Esophagus muscularis mucosa (tissue), 4 donors: ENCODE measurements around the gene ANKS1A. TPM values are rescaled to one million over a fixed set of nuclear protein-coding genes. Genes with fewer than 3 reads are reported as not detected.

Experiments used
- DNase-seq: peaks from one replicate; pipeline ENCODE4 v3.0.0-alpha.2; 2017; ENCODE audit errors: extremely low spot score
- H3K27ac ChIP-seq, 4 donors: fragments of 200-600 bp; sonication (generic); replicated peaks in 1 of 4; 1 replicate in 3 of 4; 2 replicates in 1 of 4; pipeline ENCODE4 v1.5.1; 2016 to 2019; ENCODE audit warnings: mild to moderate bottlenecking in 1 of 4
- H3K27me3 ChIP-seq, 4 donors: fragments of 200-600 bp; sonication (generic); one replicate each; pipeline versions ENCODE4 v1.5.1 to v1.6.0; 2016 to 2019
- H3K36me3 ChIP-seq, 4 donors: fragments of 200-600 bp; sonication (generic); one replicate each; pipeline ENCODE4 v1.5.1; 2016 to 2019
- H3K4me1 ChIP-seq, 4 donors: fragments of 200-600 bp; sonication (generic); one replicate each; pipeline ENCODE4 v1.5.1; 2016 to 2019
- H3K4me3 ChIP-seq, 4 donors: fragments of 200-600 bp; sonication (generic); 1 replicate in 2 of 4; 2 replicates in 2 of 4; pipeline ENCODE4 v1.5.1; 2016 to 2019; ENCODE audit warnings: mild to moderate bottlenecking in 4 of 4, moderate library complexity in 1 of 4
- H3K9me3 ChIP-seq, 4 donors: fragments of 200-600 bp; sonication (generic); 1 replicate in 3 of 4; 2 replicates in 1 of 4; pipeline ENCODE4 v1.5.1; 2016 to 2019
- CTCF ChIP-seq, 3 experiments: fragments of 200-600 bp in 2 of 3; fragments of 450-650 bp in 1 of 3; sonication (generic) in 2 of 3; IDR thresholded peaks; one replicate each; pipeline ENCODE4 v1.5.1; 2017 to 2019; ENCODE audit warnings: antibody characterized with exemption in 3 of 3, mild to moderate bottlenecking in 2 of 3, moderate library complexity in 1 of 3
- EP300 ChIP-seq: sonication (generic); formaldehyde crosslinking; IDR thresholded peaks from one replicate; pipeline ENCODE4 v1.6.1; 2017; ENCODE audit warnings: antibody characterized with exemption
- POLR2A ChIP-seq: fragments of 450-650 bp; IDR thresholded peaks from one replicate; pipeline ENCODE4 v1.6.1; 2017; ENCODE audit warnings: antibody characterized with exemption, moderate library complexity, mild to moderate bottlenecking, low read depth
- POLR2AphosphoS5 ChIP-seq, 2 donors: sonication (generic); formaldehyde crosslinking; IDR thresholded peaks; one replicate each; pipeline ENCODE4 v1.6.1; 2017; ENCODE audit warnings: antibody characterized with exemption in 2 of 2
- WGBS: methylation state at CpG from one replicate; pipeline ENCODE4 v1.1.5; 2018; 5-methylcytosine and 5-hydroxymethylcytosine counted together
- intact Hi-C: fragments of 100-400 bp; cut with DNase I; formaldehyde crosslinking; loops from one replicate; pipeline ENCODE4 v1.15.1; 2023
- total RNA-seq, 4 donors: library from RNA; depleted of rRNA; stranded (reverse); fragments of >200 nt; gene quantifications; one replicate each; pipeline versions ENCODE4 v1.1.0 to v1.2.1, GENCODE V29; 2016

ANKS1A gene
- total RNA-seq, 4 donors from 2014 or later: 68.3 to 132 (median 98.7) TPM

GRCh38 chr6:34976239-34976638 lies 87.2 kb downstream of the ANKS1A start:
- Histone ChIP-seq H3K9me3 (no peaks in the 10 kb centered on the region), H3K27ac (no peak overlapping the region), H3K27me3 (no peaks in the 10 kb centered on the region), H3K4me3 (no peak overlapping the region), H3K4me1 (peaks cover 0 to 5% (median 2%) of the 10 kb centered on the region in 4 donors), H3K36me3 (peaks cover 0 to 14% (median 4%) of the 10 kb centered on the region in 4 donors)
- 100% methylated on average over 2 of the region's 2 CpGs for WGBS
- no peak for TF ChIP-seq EP300
- no peak for TF ChIP-seq POLR2AphosphoS5 (IDR thresholded peaks at IDR 0.05)
- TF ChIP-seq CTCF (IDR thresholded peaks at IDR 0.05): no peak
- no peak for DNase-seq
- intact Hi-C loops: no loop called here

- Histone ChIP-seq H3K9me3 (no peaks in the 10 kb centered on the region), H3K27ac (no peak overlapping the region), H3K4me1 (peaks cover 0 to 5% (median 2%) of the 10 kb centered on the region in 4 donors), H3K36me3 (peaks cover 6 to 31% (median 25%) of the 10 kb centered on the region in 4 donors), H3K27me3 (no peaks in the 10 kb centered on the region), H3K4me3 (no peak overlapping the region)
- TF ChIP-seq CTCF (IDR thresholded peaks at IDR 0.05): no peak
- 66% methylated on average over 2 of the region's 2 CpGs for WGBS
- intact Hi-C loops: no loop called here
- no peak for DNase-seq
Measured at GRCh38 chr6:34979218-34979617, 90.2 kb downstream of the ANKS1A start.

GRCh38 chr6:34979994-34980393 lies 90.9 kb downstream of the ANKS1A start:
- Histone ChIP-seq H3K36me3 (peaks cover 6 to 39% (median 33%) of the 10 kb centered on the region in 4 donors), H3K27me3 (no peaks in the 10 kb centered on the region), H3K27ac (no peak overlapping the region), H3K9me3 (no peaks in the 10 kb centered on the region), H3K4me1 (peaks cover 0 to 5% (median 2%) of the 10 kb centered on the region in 4 donors), H3K4me3 (no peak overlapping the region)
- intact Hi-C loops: loop anchor here (10.0 kb wide), 1 partner anchor 265 kb away; no protein-coding TSS in a partner anchor
- 96% methylated on average over 3 of the region's 3 CpGs for WGBS
- no peak for DNase-seq
- TF ChIP-seq CTCF (IDR thresholded peaks at IDR 0.05) (no peak), POLR2A (no peak), EP300 (no peak), POLR2AphosphoS5 (IDR thresholded peaks at IDR 0.05) (no peak)

GRCh38 chr6:34981366-34981765 lies 92.3 kb downstream of the ANKS1A start:
- Histone ChIP-seq H3K27me3 (no peaks in the 10 kb centered on the region), H3K4me1 (peaks cover 0 to 6% (median 2%) of the 10 kb centered on the region in 4 donors), H3K27ac (no peak overlapping the region), H3K36me3 (peaks cover 6 to 52% (median 44%) of the 10 kb centered on the region in 4 donors), H3K9me3 (no peaks in the 10 kb centered on the region), H3K4me3 (no peak overlapping the region)
- intact Hi-C loops: loop anchor here (10.0 kb wide), 1 partner anchor 263 kb away; no protein-coding TSS in a partner anchor
- WGBS: 92% methylated on average over 4 of the region's 5 CpGs
- DNase-seq: no peak
- no peak for TF ChIP-seq POLR2AphosphoS5 (IDR thresholded peaks at IDR 0.05)
- no peak for TF ChIP-seq EP300
- TF ChIP-seq CTCF (IDR thresholded peaks at IDR 0.05): no peak
- TF ChIP-seq POLR2A: no peak

- intact Hi-C loops: loop anchor here (10.0 kb wide), 1 partner anchor 263 kb away; no protein-coding TSS in a partner anchor
Measured at GRCh38 chr6:34981951-34982350, 92.9 kb downstream of the ANKS1A start.

More at GRCh38 chr6:34981951-34982350, 92.9 kb downstream of the ANKS1A start:
- H3K27ac ChIP-seq: no peak overlapping the region
- no peaks in the 10 kb centered on the region for H3K9me3 ChIP-seq
- no peaks in the 10 kb centered on the region for H3K27me3 ChIP-seq
- WGBS: 74% methylated on average over 7 of the region's 7 CpGs
- no peak for DNase-seq
- no peak overlapping the region for H3K4me3 ChIP-seq
- peaks cover 2 to 10% (median 6%) of the 10 kb centered on the region in 4 donors for H3K4me1 ChIP-seq
- TF ChIP-seq CTCF (IDR thresholded peaks at IDR 0.05) (no peak), POLR2AphosphoS5 (IDR thresholded peaks at IDR 0.05) (no peak), POLR2A (no peak), EP300 (no peak)
- peaks cover 6 to 55% (median 45%) of the 10 kb centered on the region in 4 donors for H3K36me3 ChIP-seq
